ENCODE data around the gene NPB. TPM values are rescaled to one million over a fixed set of nuclear protein-coding genes. Genes with fewer than 3 reads are reported as not detected.

Gene NPB
- polyA plus RNA-seq, 1 donor from 2014 or later, result 1.3 TPM

DNA sequence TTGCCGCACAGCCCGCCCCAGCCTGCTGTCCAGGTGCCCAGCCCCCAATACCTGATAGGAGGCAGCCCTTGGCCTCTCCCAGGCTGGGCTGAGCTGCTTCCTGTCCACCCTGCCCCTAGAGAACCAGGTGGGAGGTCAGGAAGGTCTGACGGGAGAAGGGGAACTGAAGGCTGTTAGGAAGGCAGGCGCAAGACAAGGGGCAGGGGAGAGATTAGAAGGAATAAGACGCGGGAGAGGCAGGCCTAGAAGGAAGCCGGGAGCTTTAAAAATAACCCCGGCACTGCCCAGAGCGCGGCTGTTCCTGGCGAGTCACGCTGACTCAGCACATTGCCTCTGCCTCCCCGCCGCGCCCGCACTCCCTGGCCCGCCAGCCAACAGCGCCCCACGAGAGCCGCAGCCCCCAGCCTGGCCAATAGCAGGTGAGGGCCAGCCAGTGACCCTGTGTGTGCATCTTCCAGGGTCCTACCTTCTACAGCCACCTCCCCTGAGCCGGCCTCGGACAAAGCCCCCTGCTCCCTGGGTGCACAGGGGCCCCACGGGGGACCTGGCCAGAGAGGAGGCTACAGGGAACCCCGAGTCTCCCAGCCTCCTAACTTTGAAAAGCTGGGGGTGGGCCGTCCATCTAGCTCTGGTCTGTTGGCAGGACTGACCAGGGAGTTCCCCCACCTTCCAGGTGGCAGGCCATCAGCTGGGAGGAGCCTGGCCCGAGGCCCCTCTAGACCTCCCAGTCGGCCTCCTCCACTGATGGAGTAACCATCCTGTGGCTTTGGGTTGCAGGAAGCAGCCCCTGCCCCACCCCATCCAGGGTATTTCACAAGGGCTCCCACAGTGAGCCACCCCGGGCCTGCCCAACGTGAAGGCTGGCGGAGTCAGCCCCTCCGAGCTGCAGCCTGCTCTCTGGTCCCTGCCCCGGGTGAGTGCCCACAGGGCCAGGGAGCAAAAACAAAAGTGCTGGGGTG lies 21.5 kb downstream of the NPB start:
- H3K27me3 ChIP-seq (ENCODE audit: insufficient read depth, low read depth, low read length), result no peaks in the 10 kb centered on the region
- no peak overlapping the region for H3K9ac ChIP-seq (ENCODE audit: low read length)
- H3K79me2 ChIP-seq (replicated peaks; ENCODE audit: insufficient read depth, low read length), result peaks cover 23% of the 10 kb centered on the region
- no peaks in the 10 kb centered on the region for H3K36me3 ChIP-seq (ENCODE audit: insufficient read depth, low read length)
- TF ChIP-seq EZH2 (IDR thresholded peaks at IDR 0.05; ENCODE audit: borderline replicate concordance, insufficient read depth, low read length, poor library complexity, severe bottlenecking) (no peak), SMC3 (conservative IDR thresholded peaks at IDR 0.05; ENCODE audit: poor library complexity) (no peak), MXI1 (conservative IDR thresholded peaks at IDR 0.05; ENCODE audit: poor library complexity, severe bottlenecking) (no peak), RAD21 (conservative IDR thresholded peaks at IDR 0.05) (no peak), TAF1 (IDR thresholded peaks at IDR 0.05; ENCODE audit: low read depth) (no peak), EP300 (conservative IDR thresholded peaks at IDR 0.05; ENCODE audit: poor library complexity, severe bottlenecking) (no peak), POLR2AphosphoS5 (IDR thresholded peaks at IDR 0.05) (no peak)
- TF ChIP-seq, protein P1, sequence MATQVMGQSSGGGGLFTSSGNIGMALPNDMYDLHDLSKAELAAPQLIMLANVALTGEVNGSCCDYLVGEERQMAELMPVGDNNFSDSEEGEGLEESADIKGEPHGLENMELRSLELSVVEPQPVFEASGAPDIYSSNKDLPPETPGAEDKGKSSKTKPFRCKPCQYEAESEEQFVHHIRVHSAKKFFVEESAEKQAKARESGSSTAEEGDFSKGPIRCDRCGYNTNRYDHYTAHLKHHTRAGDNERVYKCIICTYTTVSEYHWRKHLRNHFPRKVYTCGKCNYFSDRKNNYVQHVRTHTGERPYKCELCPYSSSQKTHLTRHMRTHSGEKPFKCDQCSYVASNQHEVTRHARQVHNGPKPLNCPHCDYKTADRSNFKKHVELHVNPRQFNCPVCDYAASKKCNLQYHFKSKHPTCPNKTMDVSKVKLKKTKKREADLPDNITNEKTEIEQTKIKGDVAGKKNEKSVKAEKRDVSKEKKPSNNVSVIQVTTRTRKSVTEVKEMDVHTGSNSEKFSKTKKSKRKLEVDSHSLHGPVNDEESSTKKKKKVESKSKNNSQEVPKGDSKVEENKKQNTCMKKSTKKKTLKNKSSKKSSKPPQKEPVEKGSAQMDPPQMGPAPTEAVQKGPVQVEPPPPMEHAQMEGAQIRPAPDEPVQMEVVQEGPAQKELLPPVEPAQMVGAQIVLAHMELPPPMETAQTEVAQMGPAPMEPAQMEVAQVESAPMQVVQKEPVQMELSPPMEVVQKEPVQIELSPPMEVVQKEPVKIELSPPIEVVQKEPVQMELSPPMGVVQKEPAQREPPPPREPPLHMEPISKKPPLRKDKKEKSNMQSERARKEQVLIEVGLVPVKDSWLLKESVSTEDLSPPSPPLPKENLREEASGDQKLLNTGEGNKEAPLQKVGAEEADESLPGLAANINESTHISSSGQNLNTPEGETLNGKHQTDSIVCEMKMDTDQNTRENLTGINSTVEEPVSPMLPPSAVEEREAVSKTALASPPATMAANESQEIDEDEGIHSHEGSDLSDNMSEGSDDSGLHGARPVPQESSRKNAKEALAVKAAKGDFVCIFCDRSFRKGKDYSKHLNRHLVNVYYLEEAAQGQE (IDR thresholded peaks at IDR 0.05; ENCODE audit: borderline replicate concordance), result no peak
- TF ChIP-seq, protein P2, sequence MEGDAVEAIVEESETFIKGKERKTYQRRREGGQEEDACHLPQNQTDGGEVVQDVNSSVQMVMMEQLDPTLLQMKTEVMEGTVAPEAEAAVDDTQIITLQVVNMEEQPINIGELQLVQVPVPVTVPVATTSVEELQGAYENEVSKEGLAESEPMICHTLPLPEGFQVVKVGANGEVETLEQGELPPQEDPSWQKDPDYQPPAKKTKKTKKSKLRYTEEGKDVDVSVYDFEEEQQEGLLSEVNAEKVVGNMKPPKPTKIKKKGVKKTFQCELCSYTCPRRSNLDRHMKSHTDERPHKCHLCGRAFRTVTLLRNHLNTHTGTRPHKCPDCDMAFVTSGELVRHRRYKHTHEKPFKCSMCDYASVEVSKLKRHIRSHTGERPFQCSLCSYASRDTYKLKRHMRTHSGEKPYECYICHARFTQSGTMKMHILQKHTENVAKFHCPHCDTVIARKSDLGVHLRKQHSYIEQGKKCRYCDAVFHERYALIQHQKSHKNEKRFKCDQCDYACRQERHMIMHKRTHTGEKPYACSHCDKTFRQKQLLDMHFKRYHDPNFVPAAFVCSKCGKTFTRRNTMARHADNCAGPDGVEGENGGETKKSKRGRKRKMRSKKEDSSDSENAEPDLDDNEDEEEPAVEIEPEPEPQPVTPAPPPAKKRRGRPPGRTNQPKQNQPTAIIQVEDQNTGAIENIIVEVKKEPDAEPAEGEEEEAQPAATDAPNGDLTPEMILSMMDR (IDR thresholded peaks at IDR 0.05; ENCODE audit: poor library complexity, severe bottlenecking), result no peak
- H3K4me2 ChIP-seq (ENCODE audit: low read length), result no peak overlapping the region
- no peak overlapping the region for H3K27ac ChIP-seq (ENCODE audit: low read length)
- no peaks in the 10 kb centered on the region for H3K9me3 ChIP-seq (ENCODE audit: low read length)
- no peak overlapping the region for H2AFZ ChIP-seq (ENCODE audit: low read depth, low read length)
- H3F3A ChIP-seq (ENCODE audit: insufficient read depth, low read length, poor library complexity, severe bottlenecking), result no peaks in the 10 kb centered on the region
- no peaks in the 10 kb centered on the region for H4K20me1 ChIP-seq (ENCODE audit: insufficient read depth)
- H3K4me3 ChIP-seq (ENCODE audit: low read length), result no peak overlapping the region
- no peaks in the 10 kb centered on the region for H3K9me2 ChIP-seq (ENCODE audit: insufficient read depth, low read length)

DNA sequence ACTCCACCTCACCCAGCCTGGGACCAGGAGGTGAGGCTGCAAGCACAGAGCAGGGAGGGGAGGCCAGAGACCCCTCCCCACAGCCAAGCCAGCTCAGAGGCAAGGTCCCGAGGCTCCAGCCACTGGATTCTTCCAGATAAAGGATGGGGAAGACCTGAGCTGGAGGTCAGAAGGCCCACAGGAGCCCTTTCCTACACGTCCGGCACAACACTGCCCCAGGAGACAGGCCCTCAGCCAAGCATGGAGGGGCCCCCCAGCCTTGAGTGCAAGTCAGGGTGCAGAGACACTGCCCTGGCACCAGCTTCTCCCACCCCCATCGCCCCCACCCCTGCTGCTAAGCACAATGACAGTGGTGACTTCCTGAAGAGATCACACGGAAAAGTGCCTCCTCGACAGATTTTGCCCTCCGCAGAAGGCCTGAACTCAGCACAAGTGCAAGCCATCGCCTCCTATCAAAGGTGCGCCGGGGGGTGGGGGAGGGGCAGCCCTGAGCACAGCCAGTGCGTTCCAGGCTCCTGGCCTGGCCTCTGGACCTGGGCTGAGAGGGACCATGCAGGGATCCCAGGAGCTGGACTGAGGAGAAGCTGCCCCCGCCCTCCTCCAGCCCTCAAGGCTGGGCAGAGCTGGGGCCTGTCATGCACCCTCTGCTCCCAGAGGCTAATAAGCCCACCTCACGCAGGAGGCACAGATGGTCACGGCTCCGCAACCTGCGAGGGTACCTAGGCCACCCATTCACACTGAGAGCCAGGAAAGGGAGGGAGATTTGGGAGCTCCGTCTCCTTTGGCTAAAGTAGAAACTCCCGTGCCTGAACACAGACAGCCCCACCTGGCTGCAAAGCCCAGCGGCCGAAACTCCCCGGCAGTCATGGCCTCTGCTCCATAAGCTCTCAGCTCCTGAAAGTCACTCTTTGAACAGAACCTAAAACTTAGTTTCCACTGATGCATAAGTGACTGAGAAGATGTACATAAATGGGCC lies 22.8 kb downstream of the NPB start:
- H3K4me2 ChIP-seq (ENCODE audit: low read length), result no peak overlapping the region

More for the DNA sequence above, 22.8 kb downstream of the NPB start:
- no peaks in the 10 kb centered on the region for H4K20me1 ChIP-seq (ENCODE audit: insufficient read depth)
- no peak overlapping the region for H2AFZ ChIP-seq (ENCODE audit: low read depth, low read length)
- H3K4me3 ChIP-seq (ENCODE audit: low read length), result no peak overlapping the region
- TF ChIP-seq EZH2 (IDR thresholded peaks at IDR 0.05; ENCODE audit: borderline replicate concordance, insufficient read depth, low read length, poor library complexity, severe bottlenecking) (no peak), RAD21 (conservative IDR thresholded peaks at IDR 0.05) (no peak), SMC3 (conservative IDR thresholded peaks at IDR 0.05; ENCODE audit: poor library complexity) (no peak)
- TF ChIP-seq, protein P2 (IDR thresholded peaks at IDR 0.05; ENCODE audit: poor library complexity, severe bottlenecking), result no peak
- H3K9me2 ChIP-seq (ENCODE audit: insufficient read depth, low read length), result no peaks in the 10 kb centered on the region
- peaks cover 23% of the 10 kb centered on the region for H3K79me2 ChIP-seq (replicated peaks; ENCODE audit: insufficient read depth, low read length)
- no peaks in the 10 kb centered on the region for H3K27me3 ChIP-seq (ENCODE audit: insufficient read depth, low read depth, low read length)
- no peaks in the 10 kb centered on the region for H3F3A ChIP-seq (ENCODE audit: insufficient read depth, low read length, poor library complexity, severe bottlenecking)
- H3K9ac ChIP-seq (ENCODE audit: low read length), result no peak overlapping the region
- no peak overlapping the region for H3K27ac ChIP-seq (ENCODE audit: low read length)
- no peaks in the 10 kb centered on the region for H3K9me3 ChIP-seq (ENCODE audit: low read length)
- no peaks in the 10 kb centered on the region for H3K36me3 ChIP-seq (ENCODE audit: insufficient read depth, low read length)
